Ishikawa (cell line): ENCODE results near the gene FYB2.

ENCODE experiments used
- CEBPB ChIP-seq: IDR thresholded peaks from 2 replicates; pipeline ENCODE4 v1.6.1; 2012
- CREB1 ChIP-seq: IDR thresholded peaks from 2 replicates; pipeline ENCODE4 v1.6.1; 2012; ENCODE audit warnings: low read depth
- EGR1 ChIP-seq: IDR thresholded peaks from 2 replicates; pipeline ENCODE4 v1.6.1; 2012
- EP300 ChIP-seq: IDR thresholded peaks from 2 replicates; pipeline ENCODE4 v1.6.1; 2012; ENCODE audit warnings: borderline replicate concordance
- FOXM1 ChIP-seq: IDR thresholded peaks from 2 replicates; pipeline ENCODE4 v1.6.1; 2012; ENCODE audit warnings: low read depth, borderline replicate concordance
- MAX ChIP-seq: IDR thresholded peaks from 2 replicates; pipeline ENCODE4 v1.6.1; 2012
- NFIC ChIP-seq: IDR thresholded peaks from 2 replicates; pipeline ENCODE4 v1.6.1; 2012
- RAD21 ChIP-seq: IDR thresholded peaks from 2 replicates; pipeline ENCODE4 v1.6.1; 2012; ENCODE audit warnings: low read depth
- REST ChIP-seq: IDR thresholded peaks from 2 replicates; pipeline ENCODE4 v1.6.1; 2012; ENCODE audit warnings: low read depth, mild to moderate bottlenecking
- TAF1 ChIP-seq: IDR thresholded peaks from 2 replicates; pipeline ENCODE4 v1.6.1; 2012; ENCODE audit warnings: low read depth, mild to moderate bottlenecking
- TCF12 ChIP-seq: IDR thresholded peaks from 2 replicates; pipeline ENCODE4 v1.6.1; 2012; ENCODE audit warnings: low read depth
- TEAD4 ChIP-seq: IDR thresholded peaks from 2 replicates; pipeline ENCODE4 v1.6.1; 2012
- USF1 ChIP-seq: IDR thresholded peaks from 2 replicates; pipeline ENCODE4 v1.6.1; 2012
- YY1 ChIP-seq: IDR thresholded peaks from 2 replicates; pipeline ENCODE4 v1.6.1; 2012; ENCODE audit warnings: low read depth
- ZBTB7A ChIP-seq: IDR thresholded peaks from 2 replicates; pipeline ENCODE4 v1.6.1; 2012; ENCODE audit warnings: low read depth

Gene FYB2

GRCh38 chr1:56676571-56677035 is 142.6 kb downstream of the FYB2 start:
- no peak for TF ChIP-seq USF1
- TF ChIP-seq TCF12: no peak
- TF ChIP-seq FOXM1: no peak
- no peak for TF ChIP-seq EGR1
- TF ChIP-seq CREB1: no peak
- no peak for TF ChIP-seq RAD21
- TF ChIP-seq MAX: no peak
- no peak for TF ChIP-seq NFIC
- TF ChIP-seq REST: no peak
- no peak for TF ChIP-seq TAF1

GRCh38 chr1:56675763-56676162 is 143.4 kb downstream of the FYB2 start:
- TF ChIP-seq CEBPB (no peak), TCF12 (no peak), ZBTB7A (no peak), RAD21 (no peak), USF1 (no peak), TAF1 (no peak)

- no peak for TF ChIP-seq YY1
- no peak for TF ChIP-seq EGR1
- no peak for TF ChIP-seq EP300
- TF ChIP-seq REST: no peak
- no peak for TF ChIP-seq NFIC
- TF ChIP-seq ZBTB7A: no peak
- TF ChIP-seq TCF12: no peak
- no peak for TF ChIP-seq RAD21
- no peak for TF ChIP-seq TEAD4
- no peak for TF ChIP-seq CREB1
- TF ChIP-seq MAX: no peak
- no peak for TF ChIP-seq TAF1
- TF ChIP-seq USF1: no peak
- TF ChIP-seq CEBPB: no peak
Observed at GRCh38 chr1:56672579-56672978, 146.6 kb downstream of the FYB2 start.

- TF ChIP-seq FOXM1 (no peak), USF1 (no peak), EGR1 (no peak), MAX (no peak), TAF1 (no peak), REST (no peak), YY1 (no peak), TCF12 (no peak), ZBTB7A (no peak), CREB1 (no peak), NFIC (no peak), TEAD4 (no peak), CEBPB (no peak), EP300 (no peak), RAD21 (no peak)
Observed at GRCh38 chr1:56671542-56671941, 147.7 kb downstream of the FYB2 start.
